NCI-H187 treated with DMSO at 0.1 percent for 48 hours (cell line): ENCODE data around the gene CCDC195.

Source experiments
- DNase-seq: peaks from one replicate; lab custom pipeline; 2025; lab: John Stamatoyannopoulos, UW

The CCDC195 gene, protein sequence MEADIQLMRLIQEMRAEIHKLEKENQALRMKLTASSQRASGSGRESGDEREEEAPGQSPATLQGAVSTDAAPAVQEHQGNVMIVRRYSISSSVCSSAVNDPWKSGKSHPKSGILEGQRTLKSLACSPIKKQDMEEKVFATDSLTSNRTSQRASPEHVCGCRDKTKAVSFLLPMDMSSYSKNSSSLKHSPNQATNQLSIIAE

DNA sequence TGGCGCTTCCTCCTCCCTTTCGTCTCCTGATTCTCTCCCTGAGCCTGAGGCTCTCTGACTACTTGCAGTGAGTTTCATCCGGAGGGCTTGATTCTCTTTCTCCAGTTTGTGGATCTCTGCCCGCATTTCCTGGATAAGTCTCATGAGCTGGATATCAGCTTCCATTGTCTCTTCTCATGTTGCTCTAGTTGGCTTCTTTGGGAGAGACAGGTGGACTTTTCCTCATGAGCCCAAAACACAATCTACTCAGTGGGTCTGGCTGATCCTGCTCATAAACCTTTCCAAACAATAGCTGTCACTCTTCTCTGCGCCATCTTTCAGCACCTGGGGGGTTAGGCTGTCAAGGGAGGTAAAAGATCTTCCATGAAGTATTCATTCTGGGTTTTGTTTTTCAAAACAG, at the start of gene CCDC195:
CCDC195 (minus strand) TSS at position 165 of the 400 bp plus-strand sequence; CDS start at position 165, 0 bp downstream.
- no peak for DNase-seq

DNA sequence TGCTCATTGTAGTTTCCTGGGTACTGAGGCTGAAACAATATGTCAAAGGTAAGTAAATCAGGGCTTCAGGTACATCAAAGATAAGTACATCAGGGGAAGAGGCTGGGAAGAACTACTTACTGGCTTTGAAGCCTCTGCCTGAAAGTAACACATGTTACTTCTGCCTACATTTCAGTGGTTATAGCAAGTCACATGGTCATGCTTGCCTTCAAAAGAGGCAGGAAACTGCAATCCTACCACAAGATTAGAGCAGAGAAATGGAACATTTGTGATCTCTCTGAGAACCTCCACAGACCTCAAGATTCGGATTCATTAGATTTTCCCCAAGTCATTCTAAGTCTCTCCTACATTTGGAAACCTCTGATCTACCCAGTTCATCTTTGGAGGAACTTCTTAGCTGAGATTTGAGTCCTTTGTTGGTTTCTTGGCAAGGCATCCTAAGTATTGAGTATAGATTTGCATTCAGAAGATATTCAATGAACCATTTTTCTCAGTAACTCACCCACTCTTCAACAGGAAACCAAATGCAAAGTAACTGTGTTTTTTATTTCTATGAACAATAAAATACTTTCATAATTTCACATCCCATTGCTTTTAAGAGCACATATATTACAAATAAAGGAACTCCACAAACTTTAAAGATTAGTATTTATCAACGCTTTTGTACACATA, 48.5 kb upstream of the CCDC195 start:
- DNase-seq = no peak

DNA sequence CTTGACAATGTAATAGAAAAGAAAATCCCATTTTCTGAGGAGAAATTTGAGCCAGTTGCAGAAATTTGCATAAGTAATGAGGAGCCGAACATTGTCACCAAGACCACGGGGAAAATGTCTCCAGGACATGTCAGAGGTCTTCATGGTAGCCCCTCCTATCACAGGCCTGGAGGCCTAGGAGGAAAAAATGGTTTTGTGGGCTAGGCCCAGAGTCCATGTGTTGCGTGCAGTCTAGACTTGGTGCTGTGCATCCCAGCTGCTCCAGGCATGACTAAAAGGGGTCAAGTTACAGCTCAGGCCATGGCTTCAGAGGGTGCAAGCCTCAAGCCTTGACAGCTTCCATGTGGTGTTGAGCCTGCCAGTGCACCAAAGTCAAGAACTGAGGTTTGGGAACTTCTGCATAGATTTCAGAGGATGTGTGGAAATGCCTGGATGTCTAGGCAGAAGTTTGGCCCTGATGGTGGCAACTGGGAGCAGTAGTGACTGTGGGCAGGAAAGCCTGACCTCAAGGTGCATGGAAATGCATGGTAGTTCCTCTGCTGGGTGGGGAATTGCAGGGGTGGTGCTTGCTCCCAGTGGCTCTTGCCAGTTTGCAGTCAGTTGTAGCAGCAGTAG, 41.9 kb upstream of the CCDC195 start:
- DNase-seq = no peak

DNA sequence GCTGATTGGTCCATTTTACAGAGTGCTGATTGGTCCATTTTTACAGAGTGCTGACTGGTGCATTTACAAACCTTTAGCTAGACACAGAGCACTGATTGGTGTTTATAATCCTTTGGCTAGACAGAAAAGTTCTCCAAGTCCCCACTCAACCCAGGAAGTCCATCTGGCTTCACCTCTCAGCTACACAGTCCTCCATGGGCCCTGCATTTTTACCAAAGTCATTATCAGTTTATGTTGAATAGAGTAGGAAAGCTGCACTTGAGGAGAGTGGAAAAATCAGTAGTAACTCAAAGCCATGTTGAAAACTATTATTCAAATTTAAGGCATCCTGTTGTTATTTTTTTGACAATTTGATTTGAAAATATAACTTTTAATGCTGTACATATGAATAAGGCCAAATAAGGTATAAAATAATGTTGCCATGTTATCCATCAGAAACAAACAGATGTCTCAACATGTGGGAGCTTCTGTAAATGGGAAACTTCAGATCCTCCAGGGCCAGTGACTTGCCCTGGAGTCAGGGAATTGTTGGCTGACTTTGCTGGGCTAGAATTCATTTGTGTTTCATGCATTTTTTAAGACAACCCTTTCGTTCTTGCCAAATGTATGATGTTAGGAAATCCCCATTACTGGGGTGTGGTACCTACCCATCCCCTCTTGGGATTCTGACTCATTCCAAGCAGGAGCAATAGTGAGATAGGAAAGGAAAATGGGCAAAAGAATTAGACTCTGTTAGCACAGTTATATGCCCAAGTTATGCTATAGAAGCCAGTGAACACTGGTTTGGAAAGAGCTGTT, 37.8 kb upstream of the CCDC195 start:
- DNase-seq = no peak

DNA sequence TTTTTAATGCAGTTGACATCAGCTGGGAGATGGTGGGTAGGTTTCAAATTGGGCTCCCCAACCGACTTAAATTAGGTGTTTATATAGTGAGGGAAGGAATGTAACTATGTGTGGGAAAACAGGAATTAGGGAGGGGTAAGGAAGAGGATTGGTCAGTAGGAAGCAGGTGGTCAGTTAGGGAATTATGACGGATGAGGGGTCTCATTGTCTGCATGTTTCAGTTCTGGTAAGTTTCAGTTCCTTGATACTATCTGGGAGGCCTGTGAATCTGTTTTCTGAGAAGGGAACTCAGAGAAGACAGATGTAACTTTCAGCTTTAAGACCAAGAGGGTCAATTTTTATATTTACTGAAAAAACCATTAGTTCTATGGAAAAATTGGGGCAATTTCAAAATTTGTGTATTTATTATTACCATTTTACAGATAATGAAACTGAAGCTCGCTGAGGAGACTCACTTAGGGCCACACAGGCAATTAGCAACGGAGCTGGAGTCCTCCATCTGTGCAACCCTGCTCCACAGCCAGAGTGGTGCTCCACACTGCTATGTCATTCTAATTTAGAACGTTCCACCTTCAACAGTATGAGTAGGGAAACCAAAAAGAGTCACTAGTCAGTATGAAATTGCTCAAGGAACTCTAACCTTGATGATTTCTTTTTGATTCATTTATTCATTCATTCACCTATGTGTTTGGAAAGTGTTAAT, 36.0 kb upstream of the CCDC195 start:
- DNase-seq = no peak

DNA sequence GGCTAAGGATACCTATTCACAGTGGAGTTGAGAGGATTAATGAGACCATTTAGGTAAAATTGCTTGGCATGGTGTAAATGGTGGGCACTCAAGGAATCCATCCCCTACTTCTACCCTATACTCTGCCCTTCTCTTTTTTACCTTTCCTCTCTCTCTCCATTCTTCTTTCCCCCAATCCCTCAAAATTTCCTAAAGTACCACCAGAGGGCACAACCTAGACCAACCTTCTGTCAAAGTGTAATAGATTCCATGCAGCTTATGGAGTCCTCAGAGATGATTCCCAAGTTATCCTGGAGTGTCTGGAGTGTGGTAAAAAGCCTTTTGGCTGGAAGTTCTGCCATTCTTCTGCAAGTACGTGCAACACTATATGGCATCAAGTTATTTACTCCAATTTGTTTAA, 33.0 kb upstream of the CCDC195 start:
- DNase-seq = no peak

DNA sequence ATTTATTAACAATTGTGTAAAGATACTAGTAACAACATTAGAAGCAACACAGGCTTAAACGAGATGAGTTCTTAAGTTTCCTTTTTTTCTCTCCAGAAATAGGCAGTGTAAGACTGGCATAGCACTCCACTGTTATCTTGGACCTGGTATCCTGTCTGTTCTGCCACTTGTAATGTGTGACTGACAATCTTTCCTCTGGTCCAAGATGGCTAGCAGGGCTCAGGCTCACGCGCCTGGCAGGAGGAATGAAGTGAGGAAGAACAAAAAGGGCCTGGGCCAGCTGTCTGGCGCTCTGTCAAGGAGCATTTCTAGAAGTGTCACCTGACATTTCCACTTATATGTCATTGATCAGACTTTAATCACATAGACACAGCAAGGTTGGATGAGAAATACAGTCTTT, 31.6 kb upstream of the CCDC195 start:
- no peak for DNase-seq

GRCh38 chr2:224736227-224736626, 20.1 kb upstream of the CCDC195 start:
- DNase-seq = no peak

GRCh38 chr2:224734949-224735348, 18.8 kb upstream of the CCDC195 start:
- DNase-seq = no peak

- no peak for DNase-seq
Observed at GRCh38 chr2:224731665-224732064, 15.5 kb upstream of the CCDC195 start.

DNA sequence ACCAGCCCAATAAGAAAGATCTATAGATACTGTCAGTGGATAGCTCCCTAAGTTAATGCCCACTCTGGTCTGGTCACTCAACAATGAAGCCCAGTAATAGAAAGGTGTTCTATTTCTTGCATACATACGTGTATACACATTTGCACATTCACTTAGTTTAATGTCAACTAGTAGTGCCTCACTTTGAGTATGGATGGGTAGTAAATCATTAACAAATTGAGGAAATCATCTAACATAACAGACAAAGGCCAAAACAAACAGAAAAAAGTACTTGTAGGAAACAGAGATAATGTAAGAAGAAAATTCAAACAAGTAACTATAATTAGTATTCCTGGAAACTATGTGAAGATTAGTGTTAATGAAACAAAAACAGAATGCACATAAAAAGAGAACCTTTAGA, 13.3 kb upstream of the CCDC195 start:
- no peak for DNase-seq

- DNase-seq = no peak
Observed at GRCh38 chr2:224724331-224724730, 8.2 kb upstream of the CCDC195 start.

DNA sequence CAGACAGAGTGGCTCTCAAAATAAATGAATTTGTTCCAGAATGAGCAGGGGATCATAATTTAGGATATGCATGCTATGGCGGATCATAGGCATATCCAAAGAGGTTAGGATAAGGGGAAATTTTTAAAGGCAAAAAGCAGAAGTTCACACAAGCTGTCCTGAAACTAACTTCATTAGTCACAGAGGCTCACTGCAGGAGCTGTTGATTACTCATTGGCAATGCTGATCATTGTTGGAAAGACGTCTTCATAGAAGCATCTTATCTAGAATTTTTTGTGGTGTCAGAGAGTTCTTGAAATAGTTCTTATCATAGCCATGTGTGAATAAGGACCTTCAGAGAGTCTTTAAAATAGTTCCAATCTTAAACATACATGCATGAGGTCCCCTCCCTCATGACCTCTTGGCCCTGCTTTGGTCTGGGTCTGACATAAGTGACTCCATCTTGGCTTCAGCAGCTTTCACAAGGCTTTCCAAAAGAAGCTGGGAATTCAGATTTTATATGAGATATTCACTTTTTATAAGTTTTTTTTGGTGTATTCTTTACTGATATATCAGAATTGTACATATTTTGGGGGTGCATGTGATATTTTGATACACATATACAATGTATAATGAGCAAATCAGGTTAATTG, 7.5 kb upstream of the CCDC195 start:
- no peak for DNase-seq

DNA sequence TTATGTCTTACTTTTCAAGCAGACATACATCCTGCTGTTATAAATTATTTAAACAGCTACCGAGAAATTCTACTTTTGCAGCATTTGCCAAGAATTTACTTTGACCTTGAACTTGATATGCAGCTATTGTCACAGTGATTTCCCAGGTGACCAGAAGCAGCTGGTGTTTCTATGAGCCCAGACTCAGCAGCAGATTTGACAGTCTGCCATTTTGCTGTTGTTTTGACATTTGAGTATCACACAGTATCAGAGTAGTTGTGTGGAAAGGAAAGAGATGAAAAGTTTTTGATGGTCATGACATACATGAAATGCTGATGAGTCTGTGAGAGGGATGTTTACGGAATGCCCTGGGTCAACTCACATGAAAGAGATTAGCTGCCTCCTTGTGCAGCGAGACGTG, 6.6 kb upstream of the CCDC195 start:
- no peak for DNase-seq

DNA sequence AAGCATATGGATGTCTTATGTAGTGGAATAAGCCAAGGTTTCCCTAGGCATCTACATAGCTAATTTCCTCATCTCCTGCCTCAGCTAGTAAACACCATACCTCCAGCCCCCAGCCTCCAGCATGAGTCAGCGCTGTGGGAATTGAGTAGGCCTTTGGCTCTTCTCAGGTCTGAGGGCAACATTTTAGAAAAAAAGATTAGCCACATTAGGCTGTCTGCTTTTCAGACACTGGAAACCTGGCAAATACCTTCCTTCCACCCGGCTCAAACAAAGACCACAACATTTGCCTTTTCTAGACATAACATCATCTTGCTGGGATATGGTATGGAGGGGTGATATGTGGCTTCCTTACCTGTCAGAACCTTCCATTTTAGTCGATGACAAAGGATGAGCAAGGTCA, 6.1 kb upstream of the CCDC195 start:
- DNase-seq = no peak

DNA sequence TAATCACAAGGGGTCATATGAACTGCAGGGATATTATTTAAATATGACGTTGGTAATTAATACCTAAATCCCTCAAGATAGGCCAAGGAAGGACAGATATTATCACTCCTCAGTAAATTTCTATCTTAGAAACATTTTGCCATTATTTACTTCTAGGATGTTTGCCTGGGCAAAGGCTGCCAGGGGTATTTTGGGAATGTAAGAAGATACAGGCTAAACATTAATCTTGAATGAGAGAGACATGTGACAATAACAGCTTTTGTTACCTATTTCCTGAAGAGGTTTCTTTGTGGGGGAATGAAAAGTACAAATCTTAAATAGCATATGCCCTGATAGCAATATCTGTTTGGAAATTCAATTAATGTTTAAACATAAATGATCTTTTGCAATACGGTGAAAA, 756 bp upstream of the CCDC195 start:
- DNase-seq = no peak

DNA sequence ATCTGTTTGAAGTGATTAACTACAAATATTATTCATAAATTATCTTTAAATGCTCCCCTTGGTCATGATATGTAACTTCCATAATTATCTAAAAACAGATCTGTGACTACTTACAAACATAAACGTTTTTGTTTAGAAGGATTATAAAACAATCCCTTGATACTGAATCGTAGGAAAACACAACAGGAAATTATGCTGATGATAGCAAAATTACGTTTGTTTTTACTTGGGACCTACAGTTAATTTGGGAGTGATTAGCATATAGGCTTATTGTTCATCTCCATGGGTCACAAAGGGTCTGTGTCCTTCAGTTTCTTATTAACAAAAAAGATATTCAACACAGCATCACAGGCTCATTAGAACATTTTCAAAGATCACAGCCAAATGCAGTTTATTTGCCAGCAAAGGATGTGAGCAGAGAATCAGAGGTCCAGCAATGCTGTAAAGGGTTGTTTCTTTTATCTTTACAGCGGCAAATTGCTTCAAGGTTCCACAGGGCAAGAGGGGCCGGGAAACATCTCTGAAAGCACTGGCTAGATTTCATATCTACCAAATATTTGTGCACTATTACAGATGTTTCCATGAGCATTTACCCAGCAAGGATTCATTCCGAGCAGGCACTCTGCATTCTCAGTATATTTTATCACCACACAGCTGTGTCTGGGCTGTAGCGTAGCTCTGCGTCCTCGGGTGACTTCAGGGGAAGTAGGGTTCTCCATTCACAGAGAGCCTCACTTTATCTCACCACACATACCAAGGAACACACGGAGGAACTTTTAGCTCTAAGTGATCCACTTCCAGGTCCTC, 4.1 kb downstream of the CCDC195 start:
- no peak for DNase-seq

DNA sequence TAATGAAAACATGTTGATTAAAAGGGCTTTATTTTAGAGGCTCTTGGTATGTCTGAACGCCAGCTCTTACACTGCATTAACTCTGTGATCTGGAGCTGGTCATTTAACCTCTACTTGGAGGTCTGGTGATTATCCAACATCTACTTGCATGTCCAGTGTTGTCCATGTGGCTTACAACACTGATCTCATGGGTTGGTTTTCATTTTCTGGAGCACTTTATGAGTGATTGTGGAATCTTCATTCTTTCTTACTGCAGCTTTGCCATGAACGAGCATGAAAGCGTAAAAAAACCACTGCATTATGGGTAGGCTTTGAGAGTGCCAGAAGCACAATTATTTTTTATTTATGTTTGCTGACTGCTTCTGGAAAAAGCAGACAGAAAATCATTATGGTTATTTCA, 4.8 kb downstream of the CCDC195 start:
- no peak for DNase-seq

GRCh38 chr2:224709301-224709700, 6.9 kb downstream of the CCDC195 start:
- no peak for DNase-seq

GRCh38 chr2:224694502-224694901, 21.7 kb downstream of the CCDC195 start:
- no peak for DNase-seq

- DNase-seq = no peak
Observed at GRCh38 chr2:224691563-224691962, 24.6 kb downstream of the CCDC195 start.
